Peyer's patch (tissue), 4 donors: ENCODE results near the gene E2F4. TPM values are rescaled to one million over a fixed set of nuclear protein-coding genes. Genes with fewer than 3 reads are reported as not detected.

ENCODE experiments used
- DNase-seq, 3 donors: peaks; one replicate each; pipeline ENCODE4 v3.0.0-alpha.2; 2017 to 2019
- H3K27ac ChIP-seq, 4 donors: fragments of 200-600 bp; sonication (generic); one replicate each; pipeline ENCODE4 v1.5.1; 2016 to 2019
- H3K27me3 ChIP-seq, 2 donors: fragments of 200-600 bp; sonication (generic); one replicate each; pipeline ENCODE4 v1.5.1; 2019
- H3K36me3 ChIP-seq, 3 donors: fragments of 200-600 bp; sonication (generic); one replicate each; pipeline ENCODE4 v1.5.1; 2016 to 2019
- H3K4me1 ChIP-seq, 4 donors: fragments of 200-600 bp; sonication (generic); one replicate each; pipeline ENCODE4 v1.5.1; 2016 to 2019
- H3K4me3 ChIP-seq, 4 donors: fragments of 200-600 bp; sonication (generic); 1 replicate in 3 of 4; 2 replicates in 1 of 4; pipeline ENCODE4 v1.5.1; 2016 to 2019; ENCODE audit warnings: mild to moderate bottlenecking in 1 of 4
- H3K9me3 ChIP-seq, 4 donors: fragments of 200-600 bp; sonication (generic); one replicate each; pipeline ENCODE4 v1.5.1; 2016 to 2019; ENCODE audit warnings: mild to moderate bottlenecking in 1 of 4
- CTCF ChIP-seq, 6 experiments: fragments of 450-650 bp in 4 of 6; fragments of 200-600 bp in 2 of 6; sonication (generic) in 1 of 6; IDR thresholded peaks; one replicate each; pipeline ENCODE4 v1.5.1; 2017 to 2019; ENCODE audit warnings: antibody characterized with exemption in 6 of 6, mild to moderate bottlenecking in 3 of 6, moderate library complexity in 1 of 6
- POLR2A ChIP-seq, 2 donors: fragments of 450-650 bp; IDR thresholded peaks; one replicate each; pipeline ENCODE4 v1.5.1; 2017; ENCODE audit warnings: antibody characterized with exemption in 2 of 2, mild to moderate bottlenecking in 2 of 2, moderate library complexity in 2 of 2
- total RNA-seq, 4 donors: library from RNA; depleted of rRNA; stranded (reverse); fragments of >200 nt; gene quantifications; one replicate each; pipeline ENCODE4 v1.1.0, GENCODE V29; 2016

Gene E2F4
- total RNA-seq, 4 donors from 2014 or later, result 122 to 182 (median 144) TPM

- TF ChIP-seq CTCF (IDR thresholded peaks at IDR 0.05) (no peak), POLR2A (IDR thresholded peaks at IDR 0.05) (no peak)
- Histone ChIP-seq H3K27ac (no peak overlapping the region), H3K27me3 (no peaks in the 10 kb centered on the region), H3K4me1 (peaks cover 0 to 9% (median 0%) of the 10 kb centered on the region in 4 donors), H3K9me3 (no peaks in the 10 kb centered on the region), H3K4me3 (no peak overlapping the region), H3K36me3 (no peaks in the 10 kb centered on the region)
- no peak for DNase-seq
Observed at GRCh38 chr16:67211674-67212073, 19.7 kb downstream of the E2F4 start.

- Histone ChIP-seq H3K27me3 (no peaks in the 10 kb centered on the region), H3K27ac (no peak overlapping the region), H3K9me3 (no peaks in the 10 kb centered on the region), H3K4me1 (peaks cover 0 to 9% (median 0%) of the 10 kb centered on the region in 4 donors), H3K4me3 (no peak overlapping the region), H3K36me3 (no peaks in the 10 kb centered on the region)
- TF ChIP-seq CTCF (IDR thresholded peaks at IDR 0.05) (no peak), POLR2A (IDR thresholded peaks at IDR 0.05) (no peak)
- DNase-seq, result no peak
Observed at GRCh38 chr16:67212766-67213165, 20.8 kb downstream of the E2F4 start.

- no peaks in the 10 kb centered on the region for H3K9me3 ChIP-seq
- TF ChIP-seq CTCF (IDR thresholded peaks at IDR 0.05) (no peak), POLR2A (IDR thresholded peaks at IDR 0.05) (no peak)
- H3K4me3 ChIP-seq, result no peak overlapping the region
- DNase-seq, result no peak
- H3K36me3 ChIP-seq, result no peaks in the 10 kb centered on the region
- no peaks in the 10 kb centered on the region for H3K27me3 ChIP-seq
- H3K4me1 ChIP-seq, result peaks cover 0 to 9% (median 0%) of the 10 kb centered on the region in 4 donors
- H3K27ac ChIP-seq, result peak overlapping the region in 1 of 4 donors; percentile 7
Observed at GRCh38 chr16:67213197-67214019, 21.5 kb downstream of the E2F4 start.

GRCh38 chr16:67215706-67216105 is 23.8 kb downstream of the E2F4 start:
- Histone ChIP-seq H3K4me3 (no peak overlapping the region), H3K4me1 (peaks cover 0 to 9% (median 0%) of the 10 kb centered on the region in 4 donors), H3K9me3 (no peaks in the 10 kb centered on the region), H3K36me3 (no peaks in the 10 kb centered on the region), H3K27ac (no peak overlapping the region), H3K27me3 (no peaks in the 10 kb centered on the region)
- DNase-seq, result no peak
- TF ChIP-seq POLR2A (IDR thresholded peaks at IDR 0.05) (no peak), CTCF (IDR thresholded peaks at IDR 0.05) (no peak)

- H3K36me3 ChIP-seq, result no peaks in the 10 kb centered on the region
- no peaks in the 10 kb centered on the region for H3K27me3 ChIP-seq
- peaks cover 0 to 9% (median 0%) of the 10 kb centered on the region in 4 donors for H3K4me1 ChIP-seq
- no peak for DNase-seq
- no peak for TF ChIP-seq CTCF (IDR thresholded peaks at IDR 0.05)
- TF ChIP-seq POLR2A (IDR thresholded peaks at IDR 0.05), result no peak
- H3K27ac ChIP-seq, result no peak overlapping the region
- no peaks in the 10 kb centered on the region for H3K9me3 ChIP-seq
- H3K4me3 ChIP-seq, result no peak overlapping the region
Observed at GRCh38 chr16:67216612-67217490, 24.9 kb downstream of the E2F4 start.
